HL-60/S4 treated with retinoic acid at 250 ng/mL for 4 days and 3 days (cell line): ENCODE data around the gene CDK6.

Experiments used
- in situ Hi-C: fragments of 300-500 bp; cut with MboI; formaldehyde crosslinking; loops from 2 replicates; pipeline ENCODE4 v1.7.0; 2022; ENCODE audit warnings: low sequenced_read_pairs

The CDK6 gene

GRCh38 chr7:92606985-92607384, 229.4 kb downstream of the CDK6 start:
- in situ Hi-C loops: loop anchor here (25.0 kb wide), 1 partner anchor 455 kb away; no protein-coding TSS in a partner anchor

GRCh38 chr7:92604517-92604916, 231.9 kb downstream of the CDK6 start:
- in situ Hi-C loops: loop anchor here (25.0 kb wide), 1 partner anchor 458 kb away; no protein-coding TSS in a partner anchor

DNA sequence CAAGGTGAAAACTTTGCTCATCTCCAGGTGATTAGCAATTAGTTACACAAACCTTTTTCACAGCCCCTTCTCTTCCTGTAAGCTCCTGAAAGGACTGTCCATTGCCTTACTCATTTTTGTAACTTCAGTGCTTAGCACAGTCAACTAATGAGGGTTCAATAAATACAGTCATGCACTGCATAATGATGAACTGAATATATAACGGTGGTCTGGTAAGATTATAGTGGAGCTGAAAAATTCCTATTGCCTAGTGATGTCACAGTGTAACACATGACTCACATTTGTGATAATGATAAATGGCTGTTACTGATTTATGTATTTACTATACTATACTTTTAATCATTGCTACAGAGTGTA, 233.3 kb downstream of the CDK6 start:
- in situ Hi-C loops: loop anchor here (25.0 kb wide), 1 partner anchor 459 kb away; no protein-coding TSS in a partner anchor

DNA sequence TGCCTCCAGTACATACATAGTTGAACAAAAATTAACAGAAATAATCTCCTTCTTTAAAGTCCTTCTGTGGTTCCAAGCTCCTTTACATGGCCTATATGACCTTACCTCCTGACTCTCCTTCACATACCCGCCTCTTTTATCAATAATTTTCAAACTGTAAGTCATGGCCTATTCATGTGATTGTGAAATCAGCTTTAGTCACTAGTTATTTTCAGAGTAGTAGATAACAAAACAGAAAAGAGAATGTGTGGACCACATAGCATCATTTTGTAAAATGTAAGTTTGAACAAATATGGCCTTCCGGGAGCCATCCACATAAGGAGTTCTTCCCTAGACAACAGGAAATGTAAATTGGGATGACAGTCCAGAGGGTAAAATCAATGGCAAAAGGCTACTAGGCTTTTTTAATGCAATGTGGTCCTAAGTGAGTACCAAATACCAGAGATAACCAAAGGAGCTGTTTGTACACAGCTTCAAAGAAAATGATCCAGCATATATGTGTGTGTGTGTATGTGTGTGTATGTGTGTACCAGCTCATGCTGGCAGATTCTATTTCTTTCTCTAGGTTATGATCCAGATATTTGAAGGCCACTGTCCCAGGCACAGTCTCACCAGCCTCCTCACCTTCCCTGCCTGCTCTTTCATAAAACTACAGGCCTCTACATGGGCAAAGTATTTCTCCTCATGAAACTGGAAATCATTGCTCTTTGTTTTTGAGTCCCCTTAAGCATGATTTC, 233.9 kb downstream of the CDK6 start:
- in situ Hi-C loops: loop anchor here (25.0 kb wide), 1 partner anchor 460 kb away; no protein-coding TSS in a partner anchor

GRCh38 chr7:92598310-92598981, 237.9 kb downstream of the CDK6 start:
- in situ Hi-C loops: no loop called here

GRCh38 chr7:92595281-92595680, 241.1 kb downstream of the CDK6 start:
- in situ Hi-C loops: no loop called here

- in situ Hi-C loops: no loop called here
These were observed 241.6 kb downstream of the CDK6 start for GRCh38 chr7:92594746-92595145.

DNA sequence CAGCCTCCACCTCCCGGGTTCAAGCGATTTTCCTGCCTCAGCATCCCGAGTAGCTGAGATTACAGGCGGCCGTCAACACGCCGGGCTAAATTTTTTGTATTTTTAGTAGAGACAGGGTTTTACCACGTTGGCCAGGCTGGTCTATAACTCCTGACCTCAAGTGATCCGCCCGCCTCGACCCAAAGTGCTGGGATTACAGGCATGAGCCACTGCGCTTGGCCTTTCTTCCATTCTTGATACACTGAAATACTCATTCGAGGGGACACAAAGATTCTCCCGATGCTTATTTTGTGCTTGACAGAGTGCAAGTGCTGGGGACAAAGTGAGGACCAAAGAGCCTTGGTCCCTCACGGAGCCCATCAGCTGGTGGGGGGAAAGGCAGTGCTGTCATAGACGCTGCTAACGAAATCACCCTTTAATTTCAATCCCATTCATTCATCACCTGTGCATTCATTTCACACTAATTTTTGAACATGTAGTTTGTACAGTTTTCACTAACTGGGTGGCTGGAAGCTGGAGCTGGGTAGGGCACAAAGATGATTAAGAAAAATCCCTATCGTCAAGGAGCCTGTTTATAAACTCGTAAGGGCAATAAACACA, 245.6 kb downstream of the CDK6 start:
- in situ Hi-C loops: no loop called here

DNA sequence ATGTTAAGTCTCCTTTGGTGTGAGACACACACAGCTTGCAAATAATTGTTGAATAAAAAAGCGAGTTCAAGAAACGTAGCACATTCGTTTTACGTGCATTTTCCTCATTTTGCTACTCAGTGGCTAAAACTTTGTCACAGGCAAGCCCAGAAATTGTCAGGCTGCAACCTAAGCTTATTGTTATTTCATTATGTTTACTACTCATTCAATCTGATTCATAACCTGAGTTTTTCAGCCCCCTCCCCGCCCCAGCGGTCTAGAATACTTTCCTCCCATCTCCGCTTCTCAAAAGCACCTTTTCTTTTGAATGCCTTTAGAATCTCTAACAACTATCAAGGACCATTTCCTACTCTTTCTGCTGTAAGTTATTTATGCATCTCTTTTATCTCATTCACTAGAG, 247.3 kb downstream of the CDK6 start:
- in situ Hi-C loops: no loop called here

GRCh38 chr7:92588561-92588960, 247.8 kb downstream of the CDK6 start:
- in situ Hi-C loops: no loop called here

GRCh38 chr7:92586841-92587240, 249.5 kb downstream of the CDK6 start:
- in situ Hi-C loops: no loop called here

GRCh38 chr7:92586403-92586802, 250.0 kb downstream of the CDK6 start:
- in situ Hi-C loops: no loop called here

DNA sequence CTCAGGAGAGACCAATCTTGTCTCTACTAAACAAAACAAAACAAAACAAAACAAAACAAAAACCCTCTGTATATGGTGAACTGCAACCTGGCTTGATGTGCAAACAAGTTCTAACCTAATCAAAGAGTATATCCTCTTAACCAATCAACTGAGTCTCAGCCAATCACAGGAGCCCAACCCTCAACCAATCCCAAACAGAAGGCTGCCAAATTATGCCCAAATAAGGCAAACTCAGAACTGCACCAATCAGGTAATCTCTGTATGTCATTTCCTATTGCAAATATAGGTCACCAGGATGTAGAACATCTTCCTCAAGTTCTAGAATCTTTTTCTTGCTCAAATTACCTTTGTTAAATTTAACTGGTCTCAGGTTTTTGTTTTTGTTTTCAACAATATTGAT, 251.4 kb downstream of the CDK6 start:
- in situ Hi-C loops: no loop called here

DNA sequence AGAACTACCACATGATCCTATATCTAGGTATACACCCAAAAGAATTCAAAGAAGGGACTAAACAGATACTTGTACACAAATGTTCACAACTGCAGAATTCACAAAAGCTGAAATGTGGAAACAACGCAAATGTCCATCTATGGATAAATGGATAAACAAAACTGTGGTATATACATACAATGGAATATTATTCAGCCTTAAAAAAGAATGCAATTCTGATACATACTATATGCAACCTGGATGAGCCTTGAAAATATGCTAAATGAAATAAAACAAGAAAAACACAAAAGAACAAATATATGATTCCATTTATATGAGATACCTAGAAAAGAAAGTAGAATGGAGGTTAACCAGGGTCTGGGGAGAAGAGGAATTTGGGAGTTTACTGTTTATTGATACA, 253.4 kb downstream of the CDK6 start:
- in situ Hi-C loops: no loop called here

- in situ Hi-C loops: no loop called here
These were observed 260.1 kb downstream of the CDK6 start for GRCh38 chr7:92576296-92576695.

GRCh38 chr7:92569137-92569536, 267.2 kb downstream of the CDK6 start:
- in situ Hi-C loops: no loop called here

- in situ Hi-C loops: no loop called here
These were observed 268.9 kb downstream of the CDK6 start for GRCh38 chr7:92567460-92567859.

GRCh38 chr7:92563345-92563744, 273.0 kb downstream of the CDK6 start:
- in situ Hi-C loops: no loop called here

DNA sequence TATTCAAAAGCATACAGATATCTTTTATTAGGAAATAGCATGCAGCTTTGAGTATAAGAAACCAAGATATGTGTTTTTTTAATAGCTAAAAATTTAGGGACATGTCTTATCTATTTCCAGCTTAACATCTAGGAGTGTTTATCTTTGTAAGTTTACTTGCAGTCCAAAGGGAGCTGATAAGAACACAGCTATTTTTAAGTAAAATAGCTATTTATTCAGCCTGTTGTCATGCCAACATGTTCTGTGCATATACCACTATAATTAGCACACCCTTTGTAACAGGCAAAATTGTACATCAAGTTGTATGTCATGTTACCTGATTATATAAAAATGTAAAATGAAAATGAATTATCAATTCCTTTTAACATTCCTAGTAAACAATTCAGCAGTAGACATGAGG, 275.8 kb downstream of the CDK6 start:
- in situ Hi-C loops: no loop called here

DNA sequence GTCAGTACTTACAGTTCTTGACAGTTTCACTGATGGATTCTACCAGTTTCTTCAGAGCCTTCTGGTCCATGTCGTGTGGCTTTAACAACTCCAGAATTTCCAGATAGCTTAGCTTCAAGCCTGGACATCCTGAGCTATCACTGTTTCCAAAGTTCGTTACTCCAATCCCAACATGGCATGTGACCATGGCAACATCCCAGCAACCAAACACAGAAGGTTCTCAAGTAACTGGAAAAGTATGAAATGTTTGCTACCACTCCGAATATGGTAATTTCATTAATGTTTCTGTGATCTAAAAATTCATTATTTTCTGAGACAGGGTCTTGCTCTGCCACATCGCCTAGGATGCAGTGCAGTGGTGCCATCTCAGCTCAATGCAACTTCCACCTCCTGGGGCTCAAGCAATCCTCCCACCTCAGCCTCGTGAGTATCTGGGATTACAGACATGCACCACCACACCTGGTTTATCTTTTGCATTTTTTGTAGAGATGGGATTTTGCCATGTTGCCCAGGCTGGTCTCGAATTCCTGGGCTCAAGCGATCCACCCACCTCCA, 278.5 kb downstream of the CDK6 start:
- in situ Hi-C loops: no loop called here

GRCh38 chr7:92557249-92557648, 279.1 kb downstream of the CDK6 start:
- in situ Hi-C loops: no loop called here
